ENCODE measurements around the gene TSN. TPM values are rescaled to one million over a fixed set of nuclear protein-coding genes. Genes with fewer than 3 reads are reported as not detected.

Gene TSN
- total RNA-seq, 1 experiment from 2014 or later: 96.0 TPM

DNA sequence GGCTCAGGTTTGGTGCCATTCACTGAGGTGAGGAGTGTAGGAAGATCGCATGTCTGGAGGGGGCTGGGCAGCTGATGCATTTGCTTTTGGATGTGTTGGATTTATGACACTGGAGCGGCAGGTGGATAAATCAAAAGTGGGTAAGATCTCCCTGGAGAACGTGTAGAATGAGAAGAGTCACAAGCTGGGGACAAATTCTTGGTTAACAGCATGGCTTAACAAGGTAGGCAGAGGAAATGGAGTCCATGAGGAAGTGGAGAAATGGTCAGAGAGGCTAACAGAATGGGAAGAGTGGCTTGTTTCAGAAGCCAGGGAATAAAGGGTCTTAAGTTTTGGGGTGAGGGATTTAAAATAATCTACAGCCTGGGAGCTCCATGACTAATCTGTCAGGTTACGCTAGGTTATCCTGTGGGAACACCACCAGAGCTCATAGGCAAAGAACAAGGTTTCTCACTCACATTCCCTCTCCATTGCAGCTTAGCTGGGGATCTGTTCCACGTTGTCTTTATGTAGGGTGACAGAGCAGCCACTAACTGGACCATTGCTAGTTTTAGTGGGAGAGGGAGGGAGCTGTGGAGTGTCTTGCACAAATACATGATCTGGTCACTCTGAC is 12.8 kb downstream of the TSN start:
- ATAC-seq (no peak), DNase-seq (ENCODE audit: low read depth, low spot score) (no peak)
- ChIA-PET CTCF (interaction anchor here (0.7 kb wide), 1 partner anchor 365 kb away, joined by 12 read pairs; no protein-coding TSS in a partner anchor), POLR2A (interaction anchor here (0.7 kb wide), 1 partner anchor 11 kb away, joined by 8 read pairs; no protein-coding TSS in a partner anchor)
- H3K4me1 ChIP-seq (ENCODE audit: control insufficient read depth, insufficient read depth, low read length): no peaks in the 10 kb centered on the region
- H3K27ac ChIP-seq (ENCODE audit: low read length): no peak overlapping the region
- no peak for TF ChIP-seq CTCF (IDR thresholded peaks at IDR 0.05)
- no peak overlapping the region for H3K4me3 ChIP-seq (ENCODE audit: low read depth in 2 of 2, low read length in 2 of 2)
- no peaks in the 10 kb centered on the region for H3K27me3 ChIP-seq (ENCODE audit: control insufficient read depth, insufficient read depth, low read length)
- intact Hi-C loops (cut with micrococcal nuclease; ENCODE audit: unreplicated experiment): no loop called here
- in situ Hi-C loops (cut with HindIII; ENCODE audit: low pct_unique_long_range_greater_than_20kb, low sequenced_read_pairs): no loop called here
- BruUV-seq (replicated peaks): no TSS peak
- peaks cover 30% of the 10 kb centered on the region for H3K36me3 ChIP-seq (ENCODE audit: control insufficient read depth, insufficient read depth, low read length)
- no peaks in the 10 kb centered on the region for H3K9me3 ChIP-seq (ENCODE audit: control insufficient read depth, insufficient read depth, low read depth, low read length)

DNA sequence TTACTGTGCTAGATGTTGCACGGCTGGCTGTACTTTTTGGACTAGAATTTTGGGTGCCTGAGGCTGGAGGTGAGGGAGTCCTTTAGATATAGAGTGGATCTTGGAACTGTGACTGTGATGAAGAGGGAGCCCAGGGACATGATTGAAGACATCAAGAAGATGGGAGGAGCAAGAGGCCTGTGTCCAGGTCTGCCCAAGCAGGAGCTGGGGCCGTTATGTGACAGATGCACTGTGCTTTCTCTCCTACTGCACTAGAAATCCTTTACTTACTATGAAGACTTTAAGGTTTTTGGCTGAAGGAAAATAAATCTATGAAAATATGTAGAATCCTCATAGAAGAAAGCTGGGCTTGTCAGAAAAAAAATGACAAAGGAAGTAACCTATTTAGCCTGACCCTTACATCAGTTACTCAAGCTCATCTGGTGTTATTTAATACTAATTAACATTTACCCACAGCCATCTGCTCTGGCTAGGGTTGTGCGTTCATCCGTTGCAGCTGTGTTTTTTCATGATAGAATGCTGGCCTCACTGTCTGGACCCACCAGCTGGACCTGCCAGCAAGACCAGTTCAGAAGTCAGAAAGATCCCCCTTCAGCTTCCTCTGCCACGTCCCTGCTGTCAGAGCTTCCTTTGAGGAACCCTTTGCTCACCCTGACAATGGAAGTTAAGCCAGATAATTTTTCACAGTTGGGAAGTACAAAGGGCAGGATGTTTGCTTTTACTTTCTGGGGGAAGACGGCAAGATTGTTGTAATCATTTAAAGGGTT is 16.7 kb downstream of the TSN start:
- ATAC-seq (no peak), DNase-seq (ENCODE audit: low read depth, low spot score) (no peak)
- in situ Hi-C loops (cut with HindIII; ENCODE audit: low pct_unique_long_range_greater_than_20kb, low sequenced_read_pairs) (no loop called here), intact Hi-C loops (cut with micrococcal nuclease; ENCODE audit: unreplicated experiment) (no loop called here)
- Histone ChIP-seq H3K27me3 (ENCODE audit: control insufficient read depth, insufficient read depth, low read length) (no peaks in the 10 kb centered on the region), H3K36me3 (ENCODE audit: control insufficient read depth, insufficient read depth, low read length) (peaks cover 7% of the 10 kb centered on the region; the same call in 1 of the 2 replicates), H3K27ac (ENCODE audit: low read length) (no peak overlapping the region), H3K9me3 (ENCODE audit: control insufficient read depth, insufficient read depth, low read depth, low read length) (no peaks in the 10 kb centered on the region), H3K4me1 (ENCODE audit: control insufficient read depth, insufficient read depth, low read length) (no peaks in the 10 kb centered on the region; the same call in 1 of the 2 replicates), H3K4me3 (ENCODE audit: low read depth in 2 of 2, low read length in 2 of 2) (no peak overlapping the region)
- BruUV-seq (replicated peaks): no TSS peak
- ChIA-PET POLR2A (interaction anchor here (0.6 kb wide), 1 partner anchor 15 kb away, joined by 3 read pairs; no protein-coding TSS in a partner anchor), CTCF (no interaction called here)
- TF ChIP-seq SIN3A (IDR thresholded peaks at IDR 0.05; ENCODE audit: borderline replicate concordance, insufficient read depth, low read depth, low read length) (no peak), TCF7L2 (IDR thresholded peaks at IDR 0.05; ENCODE audit: low read depth, low read length) (no peak), REST (IDR thresholded peaks at IDR 0.05; ENCODE audit: insufficient read depth in 1 of 2, low read depth in 2 of 2, low read length in 1 of 2) (no peak), POLR2AphosphoS5 (IDR thresholded peaks at IDR 0.05; ENCODE audit: low read depth, low read length) (no peak), CTCF (IDR thresholded peaks at IDR 0.05) (no peak)
